Measurements from ENCODE around the gene GTF2IRD1.
A peak's percentile ranks its signal among the peaks of the same experiment; 100 is the strongest.

The GTF2IRD1 gene

GRCh38 chr7:74479066-74479781 lies 25.5 kb downstream of the GTF2IRD1 start:
- DNase-seq (ENCODE audit: low read depth in 2 of 2) = peak in 1 of 2 donors; percentile 75
- TF ChIP-seq CTCF (IDR thresholded peaks at IDR 0.05; ENCODE audit: low read depth, low read length) = no peak
- no peak overlapping the region for H3K4me3 ChIP-seq (replicated peaks in 1 of 2; ENCODE audit: low read depth in 2 of 2, low read length in 2 of 2)

GRCh38 chr7:74479961-74480829 lies 26.5 kb downstream of the GTF2IRD1 start:
- DNase-seq (ENCODE audit: low read depth in 2 of 2) = peak; percentile 72 to 89
- TF ChIP-seq CTCF (IDR thresholded peaks at IDR 0.05; ENCODE audit: low read depth, low read length) = no peak
- peak overlapping the region; percentile 36 to 38 for H3K4me3 ChIP-seq (replicated peaks in 1 of 2; ENCODE audit: low read depth in 2 of 2, low read length in 2 of 2)

- DNase-seq (ENCODE audit: low read depth in 2 of 2) = peak; percentile 69 to 90
- no peak for TF ChIP-seq CTCF (IDR thresholded peaks at IDR 0.05; ENCODE audit: low read depth, low read length)
- peak overlapping the region; percentile 36 to 38 for H3K4me3 ChIP-seq (replicated peaks in 1 of 2; ENCODE audit: low read depth in 2 of 2, low read length in 2 of 2)
These were observed 27.2 kb downstream of the GTF2IRD1 start for GRCh38 chr7:74480861-74481417.

GRCh38 chr7:74481458-74482196 lies 27.9 kb downstream of the GTF2IRD1 start:
- no peak overlapping the region for H3K4me3 ChIP-seq (replicated peaks in 1 of 2; ENCODE audit: low read depth in 2 of 2, low read length in 2 of 2)
- no peak for TF ChIP-seq CTCF (IDR thresholded peaks at IDR 0.05; ENCODE audit: low read depth, low read length)
- peak in 1 of 2 donors; percentile 24 for DNase-seq (ENCODE audit: low read depth in 2 of 2)

GRCh38 chr7:74482197-74482467 lies 28.4 kb downstream of the GTF2IRD1 start:
- TF ChIP-seq CTCF (IDR thresholded peaks at IDR 0.05; ENCODE audit: low read depth, low read length) = no peak
- peak in 1 of 2 donors; percentile 14 for DNase-seq (ENCODE audit: low read depth in 2 of 2)
- H3K4me3 ChIP-seq (replicated peaks in 1 of 2; ENCODE audit: low read depth in 2 of 2, low read length in 2 of 2) = no peak overlapping the region

GRCh38 chr7:74482629-74483401 lies 29.1 kb downstream of the GTF2IRD1 start:
- no peak for TF ChIP-seq CTCF (IDR thresholded peaks at IDR 0.05; ENCODE audit: low read depth, low read length)
- DNase-seq (ENCODE audit: low read depth in 2 of 2) = peak; percentile 94 to 95

More at GRCh38 chr7:74482629-74483401, 29.1 kb downstream of the GTF2IRD1 start:
- H3K4me3 ChIP-seq (replicated peaks in 1 of 2; ENCODE audit: low read depth in 2 of 2, low read length in 2 of 2) = no peak overlapping the region
